ENCODE data around the gene FCHO2.

Gene FCHO2

DNA sequence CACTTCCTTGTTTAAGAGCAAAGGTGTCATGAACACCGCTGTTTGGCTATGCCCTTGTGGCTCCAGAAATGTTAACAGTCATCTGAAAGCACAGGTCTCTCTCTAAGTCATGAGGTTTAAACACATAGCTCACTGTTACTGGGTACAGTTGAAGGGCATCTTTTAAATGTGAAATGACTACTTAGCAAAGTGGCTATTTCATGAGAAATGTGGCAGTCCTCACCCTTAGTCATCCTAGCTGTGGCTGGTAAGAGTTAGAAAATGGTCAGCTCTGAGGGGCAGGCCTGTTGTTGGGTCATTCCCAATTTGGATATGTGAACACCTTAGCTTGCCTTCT, 140.4 kb downstream of the FCHO2 start:
- no peak for DNase-seq (ENCODE audit: low read depth)
- no peak overlapping the region for H3K4me3 ChIP-seq (ENCODE audit: low read depth, low read length)
- TF ChIP-seq MAX (IDR thresholded peaks at IDR 0.05; ENCODE audit: low read depth, low read length) (peak; percentile 15; the same call in 1 of the 2 replicates), CTCF (IDR thresholded peaks at IDR 0.05; ENCODE audit: low read depth, low read length) (no peak)

GRCh38 chr5:73097740-73098139, 141.9 kb downstream of the FCHO2 start:
- no peak for DNase-seq (ENCODE audit: low read depth)
- H3K4me3 ChIP-seq (ENCODE audit: low read depth, low read length) = no peak overlapping the region
- TF ChIP-seq MAX (IDR thresholded peaks at IDR 0.05; ENCODE audit: low read depth, low read length) (no peak), MYC (IDR thresholded peaks at IDR 0.05; ENCODE audit: low read depth, low read length) (no peak), CTCF (IDR thresholded peaks at IDR 0.05; ENCODE audit: low read depth, low read length) (no peak), POLR2A (IDR thresholded peaks at IDR 0.05; ENCODE audit: extremely low read depth, insufficient read length) (no peak)

GRCh38 chr5:73100109-73100508, 144.3 kb downstream of the FCHO2 start:
- no peak for DNase-seq (ENCODE audit: low read depth)
- H3K4me3 ChIP-seq (ENCODE audit: low read depth, low read length) = no peak overlapping the region
- TF ChIP-seq MAX (IDR thresholded peaks at IDR 0.05; ENCODE audit: low read depth, low read length) (no peak), CTCF (IDR thresholded peaks at IDR 0.05; ENCODE audit: low read depth, low read length) (no peak), POLR2A (IDR thresholded peaks at IDR 0.05; ENCODE audit: extremely low read depth, insufficient read length) (no peak), MYC (IDR thresholded peaks at IDR 0.05; ENCODE audit: low read depth, low read length) (no peak)

GRCh38 chr5:73103870-73104299, 148.0 kb downstream of the FCHO2 start:
- no peak for TF ChIP-seq MAX (IDR thresholded peaks at IDR 0.05; ENCODE audit: low read depth, low read length)
- no peak for TF ChIP-seq CTCF (IDR thresholded peaks at IDR 0.05; ENCODE audit: low read depth, low read length)
- no peak for TF ChIP-seq MYC (IDR thresholded peaks at IDR 0.05; ENCODE audit: low read depth, low read length)
- TF ChIP-seq POLR2A (IDR thresholded peaks at IDR 0.05; ENCODE audit: extremely low read depth, insufficient read length) = no peak
- no peak for DNase-seq (ENCODE audit: low read depth)
- H3K4me3 ChIP-seq (ENCODE audit: low read depth, low read length) = no peak overlapping the region

GRCh38 chr5:73104326-73104725, 148.5 kb downstream of the FCHO2 start:
- TF ChIP-seq POLR2A (IDR thresholded peaks at IDR 0.05; ENCODE audit: extremely low read depth, insufficient read length) = no peak
- no peak for TF ChIP-seq CTCF (IDR thresholded peaks at IDR 0.05; ENCODE audit: low read depth, low read length)
- no peak for TF ChIP-seq MYC (IDR thresholded peaks at IDR 0.05; ENCODE audit: low read depth, low read length)
- TF ChIP-seq MAX (IDR thresholded peaks at IDR 0.05; ENCODE audit: low read depth, low read length) = no peak
- no peak overlapping the region for H3K4me3 ChIP-seq (ENCODE audit: low read depth, low read length)
- no peak for DNase-seq (ENCODE audit: low read depth)

GRCh38 chr5:73106335-73106734, 150.5 kb downstream of the FCHO2 start:
- DNase-seq (ENCODE audit: low read depth) = no peak
- TF ChIP-seq POLR2A (IDR thresholded peaks at IDR 0.05; ENCODE audit: extremely low read depth, insufficient read length) (no peak), MYC (IDR thresholded peaks at IDR 0.05; ENCODE audit: low read depth, low read length) (no peak), MAX (IDR thresholded peaks at IDR 0.05; ENCODE audit: low read depth, low read length) (no peak), CTCF (IDR thresholded peaks at IDR 0.05; ENCODE audit: low read depth, low read length) (no peak)
- H3K4me3 ChIP-seq (ENCODE audit: low read depth, low read length) = no peak overlapping the region
